HEK293 (cell line): Measurements from ENCODE around the gene APOBEC3F.
A peak's percentile ranks its signal among the peaks of the same experiment; 100 is the strongest.

ENCODE experiments used
- CTCF ChIA-PET: fragments of 350-600 bp; formaldehyde crosslinking; extraction: SDS; loops from one replicate; lab custom pipeline; 2021; ENCODE audit warnings: antibody characterized with exemption; lab: Yijun Ruan, JAX
- POLR2A ChIA-PET: fragments of 300-600 bp; formaldehyde crosslinking; extraction: SDS; loops from one replicate; lab custom pipeline; 2020; ENCODE audit warnings: antibody characterized with exemption, inconsistent platforms; lab: Yijun Ruan, JAX
- H3K27ac ChIP-seq: fragments of 200-500 bp; sonication (Bioruptor generic); 2 replicates; pipeline ENCODE4 v1.5.1; 2014; ENCODE audit warnings: low read depth, low read length, control low read depth, inconsistent platforms; ENCODE audit errors: extremely low read depth
- H3K36me3 ChIP-seq, 2 experiments: fragments of 200-500 bp in 1 of 2; sonication (Bioruptor generic) in 1 of 2; 1 replicate in 1 of 2; 2 replicates in 1 of 2; pipeline ENCODE4 v1.5.1; 2014 to 2017; ENCODE audit warnings: inconsistent platforms in 2 of 2, low read length in 2 of 2; ENCODE audit not compliant: control insufficient read depth in 2 of 2, insufficient read depth in 1 of 2
- H3K4me1 ChIP-seq: fragments of 200-500 bp; sonication (Bioruptor generic); 2 replicates; pipeline ENCODE4 v1.5.1; 2014; ENCODE audit warnings: mild to moderate bottlenecking, low read length, inconsistent platforms; ENCODE audit not compliant: control insufficient read depth, insufficient read depth
- H3K4me3 ChIP-seq: 2 replicates; pipeline ENCODE4 v1.5.1; 2011; ENCODE audit warnings: low read depth, mild to moderate bottlenecking, control low read depth, low read length, moderate library complexity
- H3K9me3 ChIP-seq: fragments of 200-500 bp; sonication (Bioruptor generic); 2 replicates; pipeline ENCODE4 v1.5.1; 2014; ENCODE audit warnings: low read depth, low read length, inconsistent platforms; ENCODE audit not compliant: control insufficient read depth, insufficient read depth
- HOXC10 ChIP-seq: sonication (generic); formaldehyde crosslinking; IDR thresholded peaks from 2 replicates; pipeline ENCODE4 v1.8.1; 2023; ENCODE audit warnings: mild to moderate bottlenecking, missing genetic modification reagents
- PATZ1 ChIP-seq: fragments of 450-650 bp; formaldehyde crosslinking; IDR thresholded peaks from 2 replicates; pipeline ENCODE4 v1.5.1; 2016; ENCODE audit warnings: missing biosample characterization, missing genetic modification characterization
- RBAK ChIP-seq: fragments of 450-650 bp; formaldehyde crosslinking; IDR thresholded peaks from 2 replicates; pipeline ENCODE4 v1.5.1; 2016; ENCODE audit warnings: missing biosample characterization, missing genetic modification characterization
- SCRT2 ChIP-seq: fragments of 450-650 bp; formaldehyde crosslinking; IDR thresholded peaks from 2 replicates; pipeline ENCODE4 v1.5.1; 2016; ENCODE audit warnings: missing biosample characterization, missing genetic modification characterization
- SP2 ChIP-seq: fragments of 450-650 bp; formaldehyde crosslinking; IDR thresholded peaks from 2 replicates; pipeline ENCODE4 v1.5.1; 2016; ENCODE audit warnings: missing biosample characterization, missing genetic modification characterization
- SP3 ChIP-seq: fragments of 450-650 bp; formaldehyde crosslinking; IDR thresholded peaks from 2 replicates; pipeline ENCODE4 v1.5.1; 2016; ENCODE audit warnings: missing biosample characterization, missing genetic modification characterization
- SP7 ChIP-seq: fragments of 450-650 bp; formaldehyde crosslinking; IDR thresholded peaks from 2 replicates; pipeline ENCODE4 v1.5.1; 2016; ENCODE audit warnings: missing biosample characterization, missing genetic modification characterization
- YY2 ChIP-seq: fragments of 450-650 bp; formaldehyde crosslinking; IDR thresholded peaks from 2 replicates; pipeline ENCODE4 v1.5.1; 2016; ENCODE audit warnings: missing biosample characterization, missing genetic modification characterization
- ZBTB48 ChIP-seq: fragments of 450-650 bp; formaldehyde crosslinking; IDR thresholded peaks from 2 replicates; pipeline ENCODE4 v1.5.1; 2016; ENCODE audit warnings: missing biosample characterization, missing genetic modification characterization
- ZEB2 ChIP-seq: fragments of 450-650 bp; formaldehyde crosslinking; IDR thresholded peaks from 2 replicates; pipeline ENCODE4 v1.5.1; 2016; ENCODE audit warnings: missing biosample characterization, missing genetic modification characterization
- ZNF138 ChIP-seq: fragments of 450-650 bp; formaldehyde crosslinking; IDR thresholded peaks from 2 replicates; pipeline ENCODE4 v1.5.1; 2016; ENCODE audit warnings: missing biosample characterization, missing genetic modification characterization, borderline replicate concordance
- ZNF140 ChIP-seq: fragments of 450-650 bp; formaldehyde crosslinking; IDR thresholded peaks from 2 replicates; pipeline ENCODE4 v1.5.1; 2016; ENCODE audit warnings: missing biosample characterization, missing genetic modification characterization
- ZNF280D ChIP-seq: fragments of 450-650 bp; formaldehyde crosslinking; IDR thresholded peaks from 2 replicates; pipeline ENCODE4 v1.5.1; 2016; ENCODE audit warnings: missing biosample characterization, missing genetic modification characterization
- ZNF350 ChIP-seq: fragments of 450-650 bp; formaldehyde crosslinking; IDR thresholded peaks from 2 replicates; pipeline ENCODE4 v1.5.0; 2017; ENCODE audit warnings: missing biosample characterization, mild to moderate bottlenecking, missing genetic modification characterization
- ZNF362 ChIP-seq: fragments of 450-650 bp; formaldehyde crosslinking; IDR thresholded peaks from 2 replicates; pipeline ENCODE4 v1.5.1; 2016; ENCODE audit warnings: missing biosample characterization, missing genetic modification characterization
- ZNF423 ChIP-seq: fragments of 450-650 bp; formaldehyde crosslinking; IDR thresholded peaks from 2 replicates; pipeline ENCODE4 v1.5.1; 2016; ENCODE audit warnings: missing biosample characterization, missing genetic modification characterization
- ZNF433 ChIP-seq: fragments of 450-650 bp; formaldehyde crosslinking; IDR thresholded peaks from 2 replicates; pipeline ENCODE4 v1.5.1; 2016; ENCODE audit warnings: missing biosample characterization, missing genetic modification characterization, low read depth
- ZNF621 ChIP-seq: fragments of 450-650 bp; formaldehyde crosslinking; IDR thresholded peaks from 2 replicates; pipeline ENCODE4 v1.5.1; 2017; ENCODE audit warnings: missing biosample characterization, missing genetic modification characterization
- ZNF629 ChIP-seq: fragments of 450-650 bp; formaldehyde crosslinking; IDR thresholded peaks from 2 replicates; pipeline ENCODE4 v1.5.1; 2017; ENCODE audit warnings: missing biosample characterization, missing genetic modification characterization
- ZNF654 ChIP-seq: fragments of 450-650 bp; formaldehyde crosslinking; IDR thresholded peaks from 2 replicates; pipeline ENCODE4 v1.5.1; 2016; ENCODE audit warnings: low read depth, missing biosample characterization, missing genetic modification characterization
- ZNF660 ChIP-seq: fragments of 450-650 bp; IDR thresholded peaks from 2 replicates; pipeline ENCODE4 v1.5.1; 2018; ENCODE audit warnings: missing biosample characterization, mild to moderate bottlenecking, missing genetic modification characterization
- ZNF707 ChIP-seq: fragments of 450-650 bp; formaldehyde crosslinking; IDR thresholded peaks from 2 replicates; pipeline ENCODE4 v1.5.1; 2016; ENCODE audit warnings: missing biosample characterization, missing genetic modification characterization
- ZNF76 ChIP-seq: fragments of 450-650 bp; formaldehyde crosslinking; IDR thresholded peaks from 2 replicates; pipeline ENCODE4; 2016; ENCODE audit warnings: low read depth, missing biosample characterization, missing genetic modification characterization, borderline replicate concordance
- ZNF837 ChIP-seq: fragments of 450-650 bp; formaldehyde crosslinking; IDR thresholded peaks from 2 replicates; pipeline ENCODE4 v1.5.1; 2016; ENCODE audit warnings: missing biosample characterization, missing genetic modification characterization
- ZSCAN30 ChIP-seq: fragments of 450-650 bp; IDR thresholded peaks from 2 replicates; pipeline ENCODE4 v1.5.1; 2018; ENCODE audit warnings: missing biosample characterization, mild to moderate bottlenecking, missing genetic modification characterization, moderate library complexity
- ZSCAN4 ChIP-seq: fragments of 450-650 bp; formaldehyde crosslinking; IDR thresholded peaks from 2 replicates; pipeline ENCODE4 v1.5.1; 2017; ENCODE audit warnings: missing biosample characterization, missing genetic modification characterization
- ZXDB ChIP-seq: fragments of 450-650 bp; formaldehyde crosslinking; IDR thresholded peaks from 2 replicates; pipeline ENCODE4 v1.5.1; 2016; ENCODE audit warnings: missing biosample characterization, missing genetic modification characterization
- TF ChIP-seq, protein P1 (sequence below): fragments of 450-650 bp; formaldehyde crosslinking; IDR thresholded peaks from 2 replicates; pipeline ENCODE4 v1.5.1; 2016; ENCODE audit warnings: missing biosample characterization, missing genetic modification characterization

Gene APOBEC3F

DNA sequence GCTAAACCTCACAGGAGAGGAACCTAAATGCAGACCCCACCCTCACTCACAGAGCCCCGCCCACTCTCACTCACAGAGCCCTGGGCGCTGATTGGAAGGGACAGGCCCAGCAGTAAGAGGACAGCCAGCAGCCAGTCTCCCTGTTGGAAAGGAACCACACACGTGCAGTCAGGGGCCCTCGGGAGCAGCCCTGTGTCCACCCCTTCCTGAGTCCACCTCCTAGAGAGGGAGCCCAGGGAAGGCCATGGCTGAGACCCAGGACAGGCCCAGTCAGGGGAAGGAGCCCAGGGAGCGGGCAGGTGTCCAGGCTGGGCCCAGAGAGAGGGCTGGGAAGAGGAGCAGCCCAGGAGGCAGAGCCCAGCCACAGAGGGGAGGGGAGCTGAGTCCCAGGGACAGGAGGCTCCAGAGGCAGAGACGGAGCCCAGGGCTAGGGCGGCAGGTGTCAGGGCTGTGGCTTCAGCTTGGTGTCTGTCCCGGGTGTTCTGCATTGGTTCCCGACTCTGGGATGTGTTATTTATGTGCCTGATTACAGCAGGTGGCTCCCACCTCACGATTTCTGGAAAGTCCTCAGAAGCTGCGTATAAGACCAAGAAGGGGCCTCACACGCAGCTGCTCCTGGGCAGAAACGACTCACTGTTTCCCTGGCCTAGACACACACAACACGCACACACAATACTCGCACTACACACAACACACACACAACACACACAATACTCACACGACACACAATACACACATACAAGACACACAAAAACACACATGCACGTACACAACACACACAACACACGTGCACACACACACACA lies 47.4 kb downstream of the APOBEC3F start:
- no peak overlapping the region for H3K4me3 ChIP-seq
- H3K9me3 ChIP-seq, result no peaks in the 10 kb centered on the region
- H3K4me1 ChIP-seq, result 0 out of 2 replicates have a peak, but pooled peaks cover 2% of the 10 kb centered on the region
- POLR2A ChIA-PET, result interaction anchor here (0.6 kb wide), 1 partner anchor 432 kb away, joined by 5 read pairs; the partner anchor contains the start of gene ATF4
- 0 out of 2 replicates have a peak overlapping the region, but pooled peaks have one; percentile 46 for H3K27ac ChIP-seq
- CTCF ChIA-PET, result interaction anchor here (0.7 kb wide), 1 partner anchor 113 kb away, joined by 5 read pairs; no protein-coding TSS in a partner anchor
- H3K36me3 ChIP-seq, result no peaks in the 10 kb centered on the region
- TF ChIP-seq SP7 (tag by site-specific recombination) (no peak), ZNF621 (tag by site-specific recombination) (no peak), SP3 (no peak), RBAK (tag by site-specific recombination) (no peak), ZNF433 (tag by site-specific recombination) (no peak), ZNF76 (tag by site-specific recombination) (no peak), ZNF837 (no peak), HOXC10 (no peak), ZSCAN30 (tag by site-specific recombination) (no peak), ZNF629 (tag by site-specific recombination) (no peak), ZNF707 (no peak), ZNF362 (tag by site-specific recombination) (no peak), ZNF280D (no peak), ZSCAN4 (tag by site-specific recombination) (peak; percentile 51; the same call in 1 of the 2 replicates), ZBTB48 (0 out of 2 replicates have a peak, but pooled peaks have one; percentile 22), ZEB2 (no peak), SP2 (peak; percentile 30; the same call in 1 of the 2 replicates), ZXDB (tag by site-specific recombination) (no peak), ZNF140 (no peak), ZNF138 (tag by site-specific recombination) (no peak), SCRT2 (tag by site-specific recombination) (no peak), ZNF350 (tag by site-specific recombination) (no peak), YY2 (tag by site-specific recombination) (no peak), ZNF660 (tag by site-specific recombination) (no peak), PATZ1 (tag by site-specific recombination) (0 out of 2 replicates have a peak, but pooled peaks have one; percentile 43), ZNF423 (tag by site-specific recombination) (no peak), ZNF654 (tag by site-specific recombination) (no peak)
- TF ChIP-seq, protein P1, sequence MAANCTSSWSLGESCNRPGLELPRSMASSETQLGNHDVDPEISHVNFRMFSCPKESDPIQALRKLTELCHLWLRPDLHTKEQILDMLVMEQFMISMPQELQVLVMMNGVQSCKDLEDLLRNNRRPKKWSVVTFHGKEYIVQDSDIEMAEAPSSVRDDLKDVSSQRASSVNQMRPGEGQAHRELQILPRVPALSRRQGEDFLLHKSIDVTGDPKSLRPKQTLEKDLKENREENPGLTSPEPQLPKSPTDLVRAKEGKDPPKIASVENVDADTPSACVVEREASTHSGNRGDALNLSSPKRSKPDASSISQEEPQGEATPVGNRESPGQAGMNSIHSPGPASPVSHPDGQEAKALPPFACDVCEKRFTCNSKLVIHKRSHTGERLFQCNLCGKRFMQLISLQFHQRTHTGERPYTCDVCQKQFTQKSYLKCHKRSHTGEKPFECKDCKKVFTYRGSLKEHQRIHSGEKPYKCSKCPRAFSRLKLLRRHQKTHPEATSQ (tag by site-specific recombination), result no peak
